SK-N-SH (cell line): Measurements from ENCODE around the gene ARHGAP26. TPM values are rescaled to one million over a fixed set of nuclear protein-coding genes. Genes with fewer than 3 reads are reported as not detected.

Experiments
- CTCF ChIA-PET: fragments of 300-600, 350-600 bp; formaldehyde crosslinking; extraction: SDS; loops from one replicate; lab custom pipeline; 2021; lab: Yijun Ruan, JAX
- POLR2A ChIA-PET: fragments of 350-600 bp; sonication (Branson Sonifier 250); formaldehyde crosslinking; extraction: SDS; loops from one replicate; lab custom pipeline; 2020; ENCODE audit warnings: antibody characterized with exemption, inconsistent platforms; lab: Yijun Ruan, JAX
- DNase-seq: peaks from one replicate; pipeline ENCODE4 v3.0.0; 2012
- H2AFZ ChIP-seq: fragments of 200-600 bp; sonication (generic); 2 replicates; pipeline ENCODE4 v1.8.1; 2016; ENCODE audit warnings: antibody characterized with exemption, mild to moderate bottlenecking, low read depth
- H3F3A ChIP-seq: fragments of 200-600 bp; sonication (generic); replicated peaks from 2 replicates; pipeline ENCODE3; 2016; ENCODE audit warnings: antibody characterized with exemption, mild to moderate bottlenecking; ENCODE audit not compliant: insufficient read depth
- H3K27ac ChIP-seq, 2 experiments: fragments of 200-500 bp in 1 of 2; fragments of 200-600 bp in 1 of 2; sonication (Bioruptor generic) in 1 of 2; sonication (generic), shearing (Covaris generic) in 1 of 2; 2 replicates each; pipeline versions ENCODE4 v1.5.1 to v1.6.1; 2014 to 2016; ENCODE audit warnings: low read depth in 2 of 2, inconsistent platforms in 1 of 2, low read length in 1 of 2, mild to moderate bottlenecking in 1 of 2, mixed read lengths in 1 of 2
- H3K27me3 ChIP-seq: fragments of 200-600 bp; sonication (generic), shearing (Covaris generic); 2 replicates; pipeline ENCODE4 v1.6.1; 2016; ENCODE audit warnings: mixed run types; ENCODE audit not compliant: insufficient read depth
- H3K36me3 ChIP-seq, 2 experiments: fragments of 200-500 bp in 1 of 2; fragments of 200-600 bp in 1 of 2; sonication (Bioruptor generic) in 1 of 2; sonication (generic) in 1 of 2; replicated peaks in 1 of 2; 2 replicates each; pipeline versions ENCODE3 to v1.5.1; 2014 to 2016; ENCODE audit warnings: low read length in 1 of 2, mild to moderate bottlenecking in 1 of 2; ENCODE audit not compliant: insufficient read depth in 2 of 2, control insufficient read depth in 1 of 2
- H3K4me1 ChIP-seq, 2 experiments: fragments of 200-500 bp in 1 of 2; fragments of 200-600 bp in 1 of 2; sonication (Bioruptor generic) in 1 of 2; sonication (generic), shearing (Covaris generic) in 1 of 2; 2 replicates each; pipeline versions ENCODE4 v1.5.1 to v1.6.1; 2014 to 2016; ENCODE audit warnings: low read depth in 1 of 2, low read length in 1 of 2, mixed run types in 1 of 2; ENCODE audit not compliant: insufficient read depth in 2 of 2, control insufficient read depth in 1 of 2
- H3K4me2 ChIP-seq: fragments of 200-600 bp; sonication (generic), shearing (Covaris generic); 2 replicates; pipeline ENCODE4 v1.6.1; 2017; ENCODE audit warnings: mixed run types
- H3K4me3 ChIP-seq, 2 experiments: fragments of 200-500 bp in 1 of 2; fragments of 200-600 bp in 1 of 2; sonication (Bioruptor generic) in 1 of 2; sonication (generic), shearing (Covaris generic) in 1 of 2; 2 replicates each; pipeline versions ENCODE4 v1.5.1 to v1.8.1; 2014 to 2016; ENCODE audit warnings: low read depth in 2 of 2, inconsistent platforms in 1 of 2, low read length in 1 of 2, mild to moderate bottlenecking in 1 of 2, mixed read lengths in 1 of 2, moderate library complexity in 1 of 2
- H3K79me2 ChIP-seq: fragments of 200-600 bp; sonication (generic); 2 replicates; pipeline ENCODE4 v1.8.1; 2017; ENCODE audit warnings: mild to moderate bottlenecking; ENCODE audit not compliant: insufficient read depth
- H3K9ac ChIP-seq: fragments of 200-600 bp; sonication (generic); 2 replicates; pipeline ENCODE4 v1.6.1; 2017; ENCODE audit warnings: mixed run types
- H3K9me2 ChIP-seq: fragments of 200-600 bp; sonication (generic); 2 replicates; pipeline ENCODE4 v1.6.1; 2017; ENCODE audit warnings: mixed run types
- H3K9me3 ChIP-seq: fragments of 200-600 bp; sonication (generic); 2 replicates; pipeline ENCODE4 v1.6.1; 2017; ENCODE audit warnings: mixed run types, mild to moderate bottlenecking, moderate library complexity
- H4K20me1 ChIP-seq: fragments of 200-600 bp; sonication (generic); 2 replicates; pipeline ENCODE4 v1.6.1; 2017; ENCODE audit warnings: mild to moderate bottlenecking, mixed run types; ENCODE audit not compliant: insufficient read depth
- EP300 ChIP-seq, 2 experiments: IDR thresholded peaks; 2 replicates each; pipeline versions ENCODE4 v1.4.0 to v1.6.1; 2012; ENCODE audit warnings: borderline replicate concordance in 1 of 2, low read depth in 1 of 2, low read length in 1 of 2
- FOSL2 ChIP-seq: IDR thresholded peaks from 2 replicates; pipeline ENCODE4 v1.4.0; 2012; ENCODE audit warnings: low read depth, mild to moderate bottlenecking, moderate library complexity, borderline replicate concordance
- FOXJ3 ChIP-seq: sonication (generic); formaldehyde crosslinking; IDR thresholded peaks from 2 replicates; pipeline ENCODE4 v1.5.1; 2020; ENCODE audit warnings: mild to moderate bottlenecking, missing genetic modification reagents
- JUND ChIP-seq: IDR thresholded peaks from 2 replicates; pipeline ENCODE4 v1.4.0; 2012
- MAX ChIP-seq: IDR thresholded peaks from 2 replicates; pipeline ENCODE4 v1.4.0; 2012; ENCODE audit warnings: low read depth
- MXI1 ChIP-seq: IDR thresholded peaks from 2 replicates; pipeline ENCODE4 v1.6.1; 2012; ENCODE audit warnings: mild to moderate bottlenecking, low read depth, low read length, improper control_type of control experiment
- NFIC ChIP-seq: IDR thresholded peaks from 2 replicates; pipeline ENCODE4 v1.4.0; 2012; ENCODE audit warnings: borderline replicate concordance
- NRF1 ChIP-seq: IDR thresholded peaks from 2 replicates; pipeline ENCODE4 v1.6.1; 2012; ENCODE audit warnings: low read depth, mild to moderate bottlenecking, low read length
- REST ChIP-seq: IDR thresholded peaks from 2 replicates; pipeline ENCODE4 v1.6.1; 2012; ENCODE audit warnings: mild to moderate bottlenecking, low read depth, low read length, moderate library complexity
- RXRA ChIP-seq: IDR thresholded peaks from 2 replicates; pipeline ENCODE4 v1.4.0; 2012; ENCODE audit warnings: low read depth, mild to moderate bottlenecking, borderline replicate concordance
- SIN3A ChIP-seq: IDR thresholded peaks from 2 replicates; pipeline ENCODE4 v1.6.1; 2012; ENCODE audit warnings: low read depth, mild to moderate bottlenecking, low read length, moderate library complexity, borderline replicate concordance
- TAF1 ChIP-seq: IDR thresholded peaks from 2 replicates; pipeline ENCODE4 v1.6.1; 2012; ENCODE audit warnings: low read depth, mild to moderate bottlenecking, low read length, moderate library complexity, borderline replicate concordance
- TCF12 ChIP-seq: IDR thresholded peaks from 2 replicates; pipeline ENCODE4 v1.4.0; 2012
- TEAD4 ChIP-seq: IDR thresholded peaks from 2 replicates; pipeline ENCODE4 v1.4.0; 2012; ENCODE audit warnings: mild to moderate bottlenecking, borderline replicate concordance; ENCODE audit not compliant: insufficient read depth
- USF1 ChIP-seq: IDR thresholded peaks from 2 replicates; pipeline ENCODE4 v1.4.0; 2012; ENCODE audit warnings: low read depth, borderline replicate concordance
- YY1 ChIP-seq: IDR thresholded peaks from 2 replicates; pipeline ENCODE4 v1.4.0; 2012; ENCODE audit warnings: low read depth, mild to moderate bottlenecking
- ZBTB33 ChIP-seq: IDR thresholded peaks from 2 replicates; pipeline ENCODE4 v1.4.0; 2012; ENCODE audit warnings: low read depth, borderline replicate concordance
- WGBS: methylation state at CpG from one replicate; pipeline ENCODE4 v1.1.6; 2017; ENCODE audit warnings: low lambda C conversion rate; 5-methylcytosine and 5-hydroxymethylcytosine counted together
- polyA plus RNA-seq, 3 experiments: library from polyadenylated mRNA; depleted of rRNA; stranded (reverse); fragments of >200 nt; gene quantifications; 2 replicates each; pipeline ENCODE4 v1.2.3, GENCODE V29; 2012

ARHGAP26 gene
- polyA plus RNA-seq, 1 of the 3 experiments (the other 2 are of a cell fraction), result 6.1 TPM

GRCh38 chr5:143176048-143176447, 405.9 kb downstream of the ARHGAP26 start:
- no peaks in the 10 kb centered on the region for H3K9me2 ChIP-seq
- H3K4me2 ChIP-seq, result no peak overlapping the region
- H3K36me3 ChIP-seq, result peaks cover 0 to 3% of the 10 kb centered on the region in 2 experiments
- no peaks in the 10 kb centered on the region for H3K9me3 ChIP-seq
- H3F3A ChIP-seq, result peaks cover 8% of the 10 kb centered on the region
- no peak overlapping the region for H3K9ac ChIP-seq
- no peaks in the 10 kb centered on the region for H4K20me1 ChIP-seq
- no peak for DNase-seq
- H3K79me2 ChIP-seq, result no peaks in the 10 kb centered on the region
- TF ChIP-seq ZBTB33 (no peak), TAF1 (no peak), MAX (no peak), RXRA (no peak), TCF12 (no peak), NRF1 (no peak), TEAD4 (no peak), JUND (no peak), YY1 (no peak), EP300 (IDR thresholded peaks at IDR 0.05; ENCODE audit: borderline replicate concordance in 1 of 2, low read depth in 1 of 2, low read length in 1 of 2) (no peak)
- no peak overlapping the region for H3K4me3 ChIP-seq
- no peaks in the 10 kb centered on the region for H3K27me3 ChIP-seq
- peak overlapping the region in 1 of 2 experiments; percentile 88; a peak in 2 of 4 replicates for H3K27ac ChIP-seq
- 96% methylated on average over 3 of the region's 3 CpGs for WGBS
- H2AFZ ChIP-seq, result no peak overlapping the region
- POLR2A ChIA-PET, result no interaction called here
- H3K4me1 ChIP-seq, result peaks cover 3 to 10% of the 10 kb centered on the region in 2 experiments
- CTCF ChIA-PET, result interaction anchor here (1.6 kb wide), 1 partner anchor 19 kb away, joined by 4 read pairs; no protein-coding TSS in a partner anchor

- Histone ChIP-seq H3K4me3 (no peak overlapping the region), H3K79me2 (no peaks in the 10 kb centered on the region), H3K27ac (peak overlapping the region in 1 of 2 experiments; percentile 88; a peak in 3 of 4 replicates), H2AFZ (no peak overlapping the region), H3F3A (peaks cover 8% of the 10 kb centered on the region), H3K4me1 (peaks cover 3 to 10% of the 10 kb centered on the region in 2 experiments), H3K9ac (peak overlapping the region; percentile 53; the same call in 1 of the 2 replicates), H3K4me2 (peak overlapping the region; percentile 32; the same call in 1 of the 2 replicates), H3K9me2 (no peaks in the 10 kb centered on the region), H3K36me3 (peaks cover 0 to 3% of the 10 kb centered on the region in 2 experiments), H3K9me3 (no peaks in the 10 kb centered on the region), H3K27me3 (no peaks in the 10 kb centered on the region), H4K20me1 (no peaks in the 10 kb centered on the region)
- POLR2A ChIA-PET, result no interaction called here
- CTCF ChIA-PET, result interaction anchor here (0.8 to 1.6 kb wide), 3 partner anchors 9 to 39 kb away, joined by 3 to 4 read pairs (median 3); no protein-coding TSS in a partner anchor
- WGBS, result 37% methylated on average over 9 of the region's 9 CpGs
- no peak for DNase-seq
- TF ChIP-seq TEAD4, result peak; percentile 91
- no peak for TF ChIP-seq RXRA
- no peak for TF ChIP-seq USF1
- TF ChIP-seq NFIC, result peak; percentile 93
- TF ChIP-seq MXI1, result no peak
- no peak for TF ChIP-seq REST
- TF ChIP-seq FOXJ3 (CRISPR knock-in tag), result no peak
- TF ChIP-seq FOSL2, result peak; percentile 95
- TF ChIP-seq ZBTB33, result no peak
- peak; percentile 75 for TF ChIP-seq SIN3A
Measured at GRCh38 chr5:143177263-143177983, 407.2 kb downstream of the ARHGAP26 start.
